H1 (cell line): ENCODE data around the gene FBXO46. TPM values are rescaled to one million over a fixed set of nuclear protein-coding genes. Genes with fewer than 3 reads are reported as not detected.

Experiments used
- CHD1 ChIP-seq: IDR thresholded peaks from 2 replicates; pipeline ENCODE4 v1.6.1; 2012; ENCODE audit warnings: low read depth, low read length, improper control_type of control experiment
- CHD2 ChIP-seq: IDR thresholded peaks from 2 replicates; pipeline ENCODE4 v1.6.1; 2012; ENCODE audit warnings: low read length, improper control_type of control experiment
- CHD7 ChIP-seq: fragments of 300-600 bp; sonication (generic); IDR thresholded peaks from 2 replicates; pipeline ENCODE4 v1.7.1; 2012; ENCODE audit warnings: low read length, moderate library complexity, mild to moderate bottlenecking, inconsistent platforms; ENCODE audit not compliant: insufficient replicate concordance
- FOSL1 ChIP-seq: IDR thresholded peaks from 2 replicates; pipeline ENCODE4 v1.6.1; 2011; ENCODE audit warnings: mild to moderate bottlenecking, low read depth, low read length, moderate library complexity; ENCODE audit not compliant: insufficient read depth
- HDAC2 ChIP-seq, 2 experiments: fragments of 300-600 bp in 1 of 2; sonication (generic) in 1 of 2; IDR thresholded peaks; 2 replicates each; pipeline ENCODE4 v1.6.1; 2011 to 2012; ENCODE audit warnings: low read depth in 2 of 2, low read length in 2 of 2, mild to moderate bottlenecking in 2 of 2, moderate library complexity in 2 of 2, borderline replicate concordance in 1 of 2, inconsistent platforms in 1 of 2
- HDAC6 ChIP-seq: IDR thresholded peaks from one replicate; pipeline ENCODE4 v1.7.1; 2012; ENCODE audit warnings: low read depth, mild to moderate bottlenecking, inconsistent platforms, low read length, moderate library complexity
- KDM1A ChIP-seq: fragments of 200-600, 300-600 bp; sonication (generic); IDR thresholded peaks from 2 replicates; pipeline ENCODE4 v1.7.1; 2016; ENCODE audit warnings: mild to moderate bottlenecking, low read length, borderline replicate concordance
- KDM4A ChIP-seq: IDR thresholded peaks from one replicate; pipeline ENCODE4 v1.7.1; 2012; ENCODE audit warnings: low read depth, mild to moderate bottlenecking, moderate library complexity, low read length, inconsistent platforms; ENCODE audit not compliant: severe bottlenecking
- RXRA ChIP-seq: IDR thresholded peaks from 2 replicates; pipeline ENCODE4 v1.6.1; 2011; ENCODE audit warnings: low read depth, mild to moderate bottlenecking, low read length, moderate library complexity; ENCODE audit not compliant: insufficient read depth
- SIRT6 ChIP-seq: IDR thresholded peaks from one replicate; pipeline ENCODE4 v1.7.1; 2012; ENCODE audit warnings: low read length, inconsistent platforms
- SP4 ChIP-seq: IDR thresholded peaks from 2 replicates; pipeline ENCODE4 v1.6.1; 2012; ENCODE audit warnings: low read length, inconsistent platforms
- polyA plus RNA-seq, 7 experiments: library from polyadenylated mRNA; depleted of rRNA in 3 of 7; stranded (reverse) in 5 of 7; unstranded in 2 of 7; fragments of >200 nt in 5 of 7; fragments of 200-250 nt in 2 of 7; gene quantifications; 1 replicate in 5 of 7; 2 replicates in 1 of 7; 4 replicates in 1 of 7; pipeline versions ENCODE4 v1.2.1 to v1.2.3, GENCODE V29; 2011 to 2013; ENCODE audit warnings: missing spikeins in 2 of 7, mixed read lengths in 2 of 7
- total RNA-seq: library from RNA; stranded (reverse); fragmentation: NEBNext Ultra II Directional; extraction: Animal tissue kit (Norgen Biotek cat#: 25700); gene quantifications from 2 replicates; pipeline ENCODE4 v1.2.1, GENCODE V29; 2021

FBXO46 gene
- total and polyA plus RNA-seq, 2 of the 8 experiments (the other 6 are each of a cell fraction or from before 2014, with no cell fraction given), result 11.2 to 38.9 TPM

GRCh38 chr19:45767410-45767880, 36.7 kb upstream of the FBXO46 start (continued):
- TF ChIP-seq CHD7, result no peak
- no peak for TF ChIP-seq CHD1
- no peak for TF ChIP-seq KDM1A
- TF ChIP-seq RXRA, result no peak
- no peak for TF ChIP-seq SIRT6
- 0 out of 4 replicates have a peak, but pooled peaks of 1 of the 2 experiments have one; percentile 38 for TF ChIP-seq HDAC2 (IDR thresholded peaks at IDR 0.05; ENCODE audit: borderline replicate concordance in 1 of 2, low read depth in 2 of 2, low read length in 2 of 2)
- TF ChIP-seq CHD2, result no peak
- TF ChIP-seq KDM4A, result no peak
- TF ChIP-seq FOSL1, result no peak
- no peak for TF ChIP-seq HDAC6
- TF ChIP-seq SP4, result no peak
